WTC11 (cell line): ENCODE results near the gene ODAD4.

ENCODE experiments used
- ATF1 ChIP-seq: sonication (generic); formaldehyde crosslinking; IDR thresholded peaks from 2 replicates; pipeline ENCODE4 v1.8.1; 2023; ENCODE audit warnings: mild to moderate bottlenecking, moderate library complexity, missing genetic modification reagents
- CTCF ChIP-seq: fragments of 200-600 bp; IDR thresholded peaks from 2 replicates; pipeline ENCODE4 v1.8.0; 2022; ENCODE audit warnings: antibody characterized with exemption
- GABPB1 ChIP-seq: sonication (generic); formaldehyde crosslinking; IDR thresholded peaks from 2 replicates; pipeline ENCODE4 v1.8.1; 2023; ENCODE audit warnings: mild to moderate bottlenecking, missing genetic modification reagents
- GTF2I ChIP-seq: fragments of 250-450 bp; sonication (Bioruptor Pico); conservative IDR thresholded peaks from 2 replicates; pipeline ENCODE4 v1.4.0; 2021; ENCODE audit warnings: mild to moderate bottlenecking
- MAX ChIP-seq: sonication (generic); formaldehyde crosslinking; IDR thresholded peaks from 2 replicates; pipeline ENCODE4 v1.8.0; 2022; ENCODE audit warnings: mild to moderate bottlenecking, missing genetic modification reagents
- NR3C1 ChIP-seq: sonication (generic); formaldehyde crosslinking; conservative IDR thresholded peaks from 2 replicates; pipeline ENCODE4 v1.8.1; 2023; ENCODE audit warnings: low read depth, mild to moderate bottlenecking, missing genetic modification reagents
- PREB ChIP-seq: sonication (generic); formaldehyde crosslinking; IDR thresholded peaks from 2 replicates; pipeline ENCODE4 v1.8.1; 2022; ENCODE audit warnings: mild to moderate bottlenecking, missing genetic modification reagents, moderate library complexity, borderline replicate concordance
- SMAD3 ChIP-seq: sonication (generic); formaldehyde crosslinking; IDR thresholded peaks from 2 replicates; pipeline ENCODE4 v1.8.0; 2022; ENCODE audit warnings: missing genetic modification reagents, mild to moderate bottlenecking, borderline replicate concordance
- SP1 ChIP-seq: sonication (generic); formaldehyde crosslinking; conservative IDR thresholded peaks from 2 replicates; pipeline ENCODE4 v1.8.1; 2022; ENCODE audit warnings: missing genetic modification reagents
- TP53 ChIP-seq: sonication (generic); formaldehyde crosslinking; IDR thresholded peaks from 2 replicates; pipeline ENCODE4 v1.8.1; 2023; ENCODE audit warnings: mild to moderate bottlenecking, missing genetic modification reagents
- ZNF232 ChIP-seq: sonication (generic); formaldehyde crosslinking; IDR thresholded peaks from 2 replicates; pipeline ENCODE4 v1.8.0; 2022; ENCODE audit warnings: mild to moderate bottlenecking, missing genetic modification reagents
- ZNF416 ChIP-seq: fragments of 250-450 bp; sonication (Bioruptor Pico); IDR thresholded peaks from 2 replicates; pipeline ENCODE4 v1.9.0; 2021; ENCODE audit warnings: mild to moderate bottlenecking, inconsistent platforms
- TF ChIP-seq, protein P1 (sequence below): sonication (generic); formaldehyde crosslinking; IDR thresholded peaks from 2 replicates; pipeline ENCODE4 v1.8.1; 2023; ENCODE audit warnings: mild to moderate bottlenecking, missing genetic modification reagents

- TF ChIP-seq GABPB1 (CRISPR knock-in tag) (no peak), TP53 (CRISPR knock-in tag) (no peak), GTF2I (CRISPR knock-in tag) (no peak), CTCF (no peak), ATF1 (CRISPR knock-in tag) (no peak), MAX (CRISPR knock-in tag) (no peak), SP1 (no peak), ZNF232 (CRISPR knock-in tag) (no peak), SMAD3 (CRISPR knock-in tag) (no peak), PREB (CRISPR knock-in tag) (no peak), NR3C1 (CRISPR knock-in tag) (no peak), ZNF416 (CRISPR knock-in tag) (no peak)
- TF ChIP-seq, protein P1, sequence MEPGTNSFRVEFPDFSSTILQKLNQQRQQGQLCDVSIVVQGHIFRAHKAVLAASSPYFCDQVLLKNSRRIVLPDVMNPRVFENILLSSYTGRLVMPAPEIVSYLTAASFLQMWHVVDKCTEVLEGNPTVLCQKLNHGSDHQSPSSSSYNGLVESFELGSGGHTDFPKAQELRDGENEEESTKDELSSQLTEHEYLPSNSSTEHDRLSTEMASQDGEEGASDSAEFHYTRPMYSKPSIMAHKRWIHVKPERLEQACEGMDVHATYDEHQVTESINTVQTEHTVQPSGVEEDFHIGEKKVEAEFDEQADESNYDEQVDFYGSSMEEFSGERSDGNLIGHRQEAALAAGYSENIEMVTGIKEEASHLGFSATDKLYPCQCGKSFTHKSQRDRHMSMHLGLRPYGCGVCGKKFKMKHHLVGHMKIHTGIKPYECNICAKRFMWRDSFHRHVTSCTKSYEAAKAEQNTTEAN (CRISPR knock-in tag): no peak
These were observed 37.0 kb upstream of the ODAD4 start for GRCh38 chr17:41893384-41893783.
